Measurements from ENCODE around the gene DDX59. TPM values are rescaled to one million over a fixed set of nuclear protein-coding genes. Genes with fewer than 3 reads are reported as not detected.

Gene DDX59
- total and polyA plus RNA-seq, 4 donors = 17.3 to 32.0 (median 25.2) TPM

DNA sequence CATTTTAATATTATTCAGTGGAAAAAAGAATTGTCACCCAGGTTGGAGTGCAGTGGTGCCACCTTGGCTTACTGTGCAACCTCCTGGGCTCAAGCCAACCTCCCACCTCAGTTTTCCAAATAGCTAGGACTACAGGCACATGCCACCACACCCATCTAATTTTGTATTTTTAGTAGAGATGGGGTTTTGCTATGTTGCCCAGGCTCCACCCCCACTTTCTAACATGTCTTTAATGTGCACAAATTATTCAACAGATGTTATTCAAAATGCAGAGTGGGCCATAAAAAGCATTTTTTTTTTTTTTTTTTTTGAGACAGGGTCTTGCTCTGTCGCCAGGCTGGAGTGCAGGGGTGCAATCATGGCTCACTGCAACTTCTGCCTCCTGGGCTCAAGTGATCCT is 17.3 kb downstream of the DDX59 start:
- H3K36me3 ChIP-seq (ENCODE audit: control insufficient read depth in 4 of 4, insufficient read depth in 4 of 4, low read length in 4 of 4) = peaks cover 5 to 21% (median 13%) of the 10 kb centered on the region in 4 donors
- WGBS, 2 donors = 89 to 96% methylated on average over 1 of the region's 1 CpG

DNA sequence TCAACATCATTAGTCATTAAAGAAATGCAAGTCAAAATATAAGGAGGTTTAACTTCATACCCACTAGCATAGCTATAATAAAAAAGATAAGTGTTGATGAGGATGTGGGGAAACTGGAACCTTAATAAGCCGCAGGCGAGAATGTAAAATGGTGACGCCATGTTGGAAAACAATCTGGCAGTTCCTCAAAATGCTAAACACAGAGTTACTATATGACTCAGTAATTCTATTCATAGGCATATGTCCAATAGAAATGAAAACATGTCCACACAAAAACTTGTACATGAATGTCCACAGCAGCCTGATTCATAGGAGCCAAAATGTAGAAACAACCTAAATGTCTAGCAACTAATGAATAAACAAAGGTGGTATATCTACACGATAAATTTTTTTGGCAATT is 23.2 kb downstream of the DDX59 start:
- Histone ChIP-seq H3K9ac (ENCODE audit: insufficient read depth in 1 of 2, low read length in 2 of 2) (no peak overlapping the region), H3K27me3 (ENCODE audit: control insufficient read depth in 3 of 3, insufficient read depth in 3 of 3, low read length in 2 of 3) (no peaks in the 10 kb centered on the region), H3K27ac (ENCODE audit: low read depth in 1 of 2, low read length in 1 of 2) (no peak overlapping the region), H3K36me3 (ENCODE audit: control insufficient read depth in 4 of 4, insufficient read depth in 4 of 4, low read length in 4 of 4) (peaks cover 5 to 14% (median 12%) of the 10 kb centered on the region in 4 donors), H3K4me3 (no peak overlapping the region), H3K9me3 (ENCODE audit: control insufficient read depth in 4 of 4, insufficient read depth in 3 of 4, low read length in 3 of 4) (no peaks in the 10 kb centered on the region), H3K4me1 (ENCODE audit: control insufficient read depth in 5 of 5, insufficient read depth in 5 of 5, low read length in 5 of 5) (peaks cover 0 to 2% (median 0%) of the 10 kb centered on the region in 5 donors)
- TF ChIP-seq, protein P1, sequence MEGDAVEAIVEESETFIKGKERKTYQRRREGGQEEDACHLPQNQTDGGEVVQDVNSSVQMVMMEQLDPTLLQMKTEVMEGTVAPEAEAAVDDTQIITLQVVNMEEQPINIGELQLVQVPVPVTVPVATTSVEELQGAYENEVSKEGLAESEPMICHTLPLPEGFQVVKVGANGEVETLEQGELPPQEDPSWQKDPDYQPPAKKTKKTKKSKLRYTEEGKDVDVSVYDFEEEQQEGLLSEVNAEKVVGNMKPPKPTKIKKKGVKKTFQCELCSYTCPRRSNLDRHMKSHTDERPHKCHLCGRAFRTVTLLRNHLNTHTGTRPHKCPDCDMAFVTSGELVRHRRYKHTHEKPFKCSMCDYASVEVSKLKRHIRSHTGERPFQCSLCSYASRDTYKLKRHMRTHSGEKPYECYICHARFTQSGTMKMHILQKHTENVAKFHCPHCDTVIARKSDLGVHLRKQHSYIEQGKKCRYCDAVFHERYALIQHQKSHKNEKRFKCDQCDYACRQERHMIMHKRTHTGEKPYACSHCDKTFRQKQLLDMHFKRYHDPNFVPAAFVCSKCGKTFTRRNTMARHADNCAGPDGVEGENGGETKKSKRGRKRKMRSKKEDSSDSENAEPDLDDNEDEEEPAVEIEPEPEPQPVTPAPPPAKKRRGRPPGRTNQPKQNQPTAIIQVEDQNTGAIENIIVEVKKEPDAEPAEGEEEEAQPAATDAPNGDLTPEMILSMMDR (IDR thresholded peaks at IDR 0.05; ENCODE audit: control extremely low read depth, extremely low read depth) = no peak
- no peak for DNase-seq
- ATAC-seq (ENCODE audit: insufficient read depth, low FRiP score) = peak; percentile 19
- 91 to 92% methylated on average over 4 of the region's 4 CpGs for WGBS, 2 donors

More for the DNA sequence above, 17.3 kb downstream of the DDX59 start:
- ATAC-seq (ENCODE audit: insufficient read depth, low FRiP score) = no peak
- no peak for DNase-seq
- no peak overlapping the region for H3K27ac ChIP-seq (ENCODE audit: low read depth in 1 of 2, low read length in 1 of 2)
- H3K9ac ChIP-seq (ENCODE audit: insufficient read depth in 1 of 2, low read length in 2 of 2) = no peak overlapping the region
- no peak overlapping the region for H3K4me3 ChIP-seq
- H3K9me3 ChIP-seq (ENCODE audit: control insufficient read depth in 4 of 4, insufficient read depth in 3 of 4, low read length in 3 of 4) = no peaks in the 10 kb centered on the region
- no peaks in the 10 kb centered on the region for H3K27me3 ChIP-seq (ENCODE audit: control insufficient read depth in 3 of 3, insufficient read depth in 3 of 3, low read length in 2 of 3)
- TF ChIP-seq, protein P1 (IDR thresholded peaks at IDR 0.05; ENCODE audit: control extremely low read depth, extremely low read depth) = no peak
- no peaks in the 10 kb centered on the region for H3K4me1 ChIP-seq (ENCODE audit: control insufficient read depth in 5 of 5, insufficient read depth in 5 of 5, low read length in 5 of 5)

DNA sequence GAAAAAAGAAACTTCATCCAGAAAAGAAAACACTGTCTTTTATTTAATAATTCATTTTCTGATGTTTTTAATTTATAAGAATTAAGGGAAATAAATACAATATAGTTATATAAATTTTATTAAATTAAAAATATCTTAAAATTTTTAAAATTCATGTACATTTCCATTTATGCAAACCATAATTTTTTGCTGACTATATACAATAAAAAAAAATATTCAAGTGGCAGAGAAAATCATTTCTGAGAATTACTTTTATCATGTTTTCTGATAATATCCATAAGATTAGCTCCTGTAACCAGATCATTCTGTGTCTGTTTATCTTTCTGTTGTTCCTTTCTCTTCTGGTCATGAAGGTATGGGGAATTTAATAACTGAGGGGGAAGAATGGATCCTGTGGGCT is 25.7 kb downstream of the DDX59 start:
- no peak overlapping the region for H3K9ac ChIP-seq (ENCODE audit: insufficient read depth in 1 of 2, low read length in 2 of 2)
- H3K4me3 ChIP-seq = no peak overlapping the region
- H3K9me3 ChIP-seq (ENCODE audit: control insufficient read depth in 4 of 4, insufficient read depth in 3 of 4, low read length in 3 of 4) = no peaks in the 10 kb centered on the region
- no peak overlapping the region for H3K27ac ChIP-seq (ENCODE audit: low read depth in 1 of 2, low read length in 1 of 2)
- H3K27me3 ChIP-seq (ENCODE audit: control insufficient read depth in 3 of 3, insufficient read depth in 3 of 3, low read length in 2 of 3) = no peaks in the 10 kb centered on the region
- DNase-seq (no peak), ATAC-seq (ENCODE audit: insufficient read depth, low FRiP score) (no peak)
- H3K36me3 ChIP-seq (ENCODE audit: control insufficient read depth in 4 of 4, insufficient read depth in 4 of 4, low read length in 4 of 4) = peaks cover 7 to 9% (median 8%) of the 10 kb centered on the region in 4 donors
- TF ChIP-seq, protein P1 (IDR thresholded peaks at IDR 0.05; ENCODE audit: control extremely low read depth, extremely low read depth) = no peak
- H3K4me1 ChIP-seq (ENCODE audit: control insufficient read depth in 5 of 5, insufficient read depth in 5 of 5, low read length in 5 of 5) = peaks cover 0 to 2% (median 0%) of the 10 kb centered on the region in 5 donors

DNA sequence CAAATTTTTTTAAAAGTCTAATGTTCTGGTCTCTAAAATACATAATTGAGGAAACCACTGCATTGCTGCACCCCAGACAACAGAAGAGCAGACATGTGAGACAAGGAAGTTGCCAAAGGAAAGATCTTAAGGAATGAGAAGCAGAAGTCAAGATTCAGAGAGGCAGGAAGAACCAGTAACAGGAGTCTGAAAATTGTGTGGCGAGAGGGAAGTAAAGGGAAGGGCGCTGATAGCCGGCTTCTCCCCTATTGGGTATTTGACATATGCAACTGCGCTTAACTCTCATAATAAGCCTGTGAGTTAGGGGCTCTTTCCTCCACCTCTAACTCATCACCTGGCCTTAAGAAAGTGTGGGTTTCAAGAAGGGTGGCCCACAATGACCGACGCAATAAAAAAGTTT is 27.2 kb downstream of the DDX59 start:
- TF ChIP-seq, protein P1 (IDR thresholded peaks at IDR 0.05; ENCODE audit: control extremely low read depth, extremely low read depth) = no peak
- no peak overlapping the region for H3K9ac ChIP-seq (ENCODE audit: insufficient read depth in 1 of 2, low read length in 2 of 2)
- H3K4me1 ChIP-seq (ENCODE audit: control insufficient read depth in 5 of 5, insufficient read depth in 5 of 5, low read length in 5 of 5) = peaks cover 0 to 2% (median 0%) of the 10 kb centered on the region in 5 donors
- peaks cover 0 to 8% (median 6%) of the 10 kb centered on the region in 4 donors for H3K36me3 ChIP-seq (ENCODE audit: control insufficient read depth in 4 of 4, insufficient read depth in 4 of 4, low read length in 4 of 4)
- H3K27ac ChIP-seq (ENCODE audit: low read depth in 1 of 2, low read length in 1 of 2) = peak overlapping the region in 1 of 2 donors; percentile 45
- H3K27me3 ChIP-seq (ENCODE audit: control insufficient read depth in 3 of 3, insufficient read depth in 3 of 3, low read length in 2 of 3) = no peaks in the 10 kb centered on the region
- H3K4me3 ChIP-seq = no peak overlapping the region
- DNase-seq = no peak
- no peak for ATAC-seq (ENCODE audit: insufficient read depth, low FRiP score)
- 48 to 82% methylated on average over 6 of the region's 6 CpGs for WGBS, 2 donors
- no peaks in the 10 kb centered on the region for H3K9me3 ChIP-seq (ENCODE audit: control insufficient read depth in 4 of 4, insufficient read depth in 3 of 4, low read length in 3 of 4)

All from lung (tissue), 12 donors.